Measurements from ENCODE around the gene ADPRH. TPM values are rescaled to one million over a fixed set of nuclear protein-coding genes. Genes with fewer than 3 reads are reported as not detected.

Gene ADPRH
- total and polyA plus RNA-seq, 2 of the 4 experiments (the other 2 are of a cell fraction): under 0.01 to 0.12 TPM

GRCh38 chr3:119557877-119558269, 21.4 kb upstream of the ADPRH start:
- in situ Hi-C loops (cut with MboI; ENCODE audit: low sequenced_read_pairs) (no loop called here), dilution Hi-C loops (cut with HindIII; ENCODE audit: low sequenced_read_pairs, unreplicated experiment) (no loop called here), intact Hi-C loops (cut with micrococcal nuclease) (no loop called here)
- Histone ChIP-seq H2AFZ (replicated peaks; ENCODE audit: low read length, poor library complexity) (no peak overlapping the region), H3K9me3 (ENCODE audit: control insufficient read depth, insufficient read depth, low read length) (no peaks in the 10 kb centered on the region), H2AK9ac (replicated peaks; ENCODE audit: low read depth, low read length, poor library complexity) (no peak overlapping the region), H3K4me3 (ENCODE audit: insufficient read depth, low read depth, low read length) (no peak overlapping the region), H3K79me1 (ENCODE audit: low read depth in 1 of 2, low read length in 2 of 2) (no peaks in the 10 kb centered on the region), H3K4me2 (ENCODE audit: low read depth, low read length) (no peak overlapping the region), H3K4ac (ENCODE audit: low read depth, low read length) (no peak overlapping the region), H3K23ac (ENCODE audit: low read depth, low read length) (no peak overlapping the region), H2BK15ac (ENCODE audit: low read depth, low read length) (no peak overlapping the region), H4K5ac (ENCODE audit: low read depth, low read length) (no peak overlapping the region), H3K36me3 (ENCODE audit: control insufficient read depth, insufficient read depth, low read length) (no peaks in the 10 kb centered on the region), H2BK120ac (ENCODE audit: low read depth, low read length) (no peak overlapping the region), H3K9me1 (ENCODE audit: insufficient read depth, low read length) (no peaks in the 10 kb centered on the region), H4K8ac (ENCODE audit: low read depth in 2 of 2, low read length in 2 of 2) (no peak overlapping the region), H3K27ac (ENCODE audit: insufficient read depth, low read length) (no peak overlapping the region), H3K14ac (replicated peaks; ENCODE audit: low read depth, low read length) (no peak overlapping the region), H2BK20ac (ENCODE audit: low read depth, low read length) (no peak overlapping the region), H4K91ac (ENCODE audit: insufficient read depth, low read depth, low read length) (no peak overlapping the region), H2AK5ac (ENCODE audit: low read depth, low read length) (no peak overlapping the region), H3K9ac (ENCODE audit: low read depth, low read length) (no peak overlapping the region), H3K4me1 (ENCODE audit: control insufficient read depth, insufficient read depth, low read length) (no peaks in the 10 kb centered on the region), H2BK5ac (ENCODE audit: low read depth, low read length, poor library complexity, severe bottlenecking) (no peak overlapping the region), H3K56ac (ENCODE audit: extremely low read depth, insufficient read depth, low read length) (no peak overlapping the region), H4K20me1 (ENCODE audit: insufficient read depth, low read length) (no peaks in the 10 kb centered on the region), H3K18ac (ENCODE audit: low read depth, low read length) (no peak overlapping the region), H3K27me3 (ENCODE audit: control insufficient read depth, insufficient read depth, low read length) (peaks cover 27% of the 10 kb centered on the region)
- CTCF ChIA-PET: no interaction called here
- POLR2A ChIA-PET (ENCODE audit: unreplicated experiment): no interaction called here
- DNase-seq (no peak), ATAC-seq (ENCODE audit: low read depth) (no peak)
- BruUV-seq (replicated peaks): no TSS peak
- no peak for TF ChIP-seq MXI1 (IDR thresholded peaks at IDR 0.05; ENCODE audit: borderline replicate concordance, low read depth, low read length)
- TF ChIP-seq MAZ (IDR thresholded peaks at IDR 0.05; ENCODE audit: borderline replicate concordance, low read depth, low read length): no peak
- TF ChIP-seq, protein P1, sequence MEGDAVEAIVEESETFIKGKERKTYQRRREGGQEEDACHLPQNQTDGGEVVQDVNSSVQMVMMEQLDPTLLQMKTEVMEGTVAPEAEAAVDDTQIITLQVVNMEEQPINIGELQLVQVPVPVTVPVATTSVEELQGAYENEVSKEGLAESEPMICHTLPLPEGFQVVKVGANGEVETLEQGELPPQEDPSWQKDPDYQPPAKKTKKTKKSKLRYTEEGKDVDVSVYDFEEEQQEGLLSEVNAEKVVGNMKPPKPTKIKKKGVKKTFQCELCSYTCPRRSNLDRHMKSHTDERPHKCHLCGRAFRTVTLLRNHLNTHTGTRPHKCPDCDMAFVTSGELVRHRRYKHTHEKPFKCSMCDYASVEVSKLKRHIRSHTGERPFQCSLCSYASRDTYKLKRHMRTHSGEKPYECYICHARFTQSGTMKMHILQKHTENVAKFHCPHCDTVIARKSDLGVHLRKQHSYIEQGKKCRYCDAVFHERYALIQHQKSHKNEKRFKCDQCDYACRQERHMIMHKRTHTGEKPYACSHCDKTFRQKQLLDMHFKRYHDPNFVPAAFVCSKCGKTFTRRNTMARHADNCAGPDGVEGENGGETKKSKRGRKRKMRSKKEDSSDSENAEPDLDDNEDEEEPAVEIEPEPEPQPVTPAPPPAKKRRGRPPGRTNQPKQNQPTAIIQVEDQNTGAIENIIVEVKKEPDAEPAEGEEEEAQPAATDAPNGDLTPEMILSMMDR (conservative IDR thresholded peaks at IDR 0.05; ENCODE audit: low read depth, low read length): no peak
- no peak for TF ChIP-seq POLR2A (IDR thresholded peaks at IDR 0.05; ENCODE audit: low read depth, low read length)
- TF ChIP-seq SMC3 (IDR thresholded peaks at IDR 0.05; ENCODE audit: low read depth, low read length): no peak
- TF ChIP-seq CHD1 (IDR thresholded peaks at IDR 0.05; ENCODE audit: low read depth, low read length): no peak
- no peak for TF ChIP-seq RCOR1 (IDR thresholded peaks at IDR 0.05; ENCODE audit: insufficient replicate concordance, low read length)
- no peak for TF ChIP-seq NFE2L2 (IDR thresholded peaks at IDR 0.05; ENCODE audit: low read depth, low read length)
- TF ChIP-seq RFX5 (IDR thresholded peaks at IDR 0.05; ENCODE audit: low read depth, low read length): no peak
- TF ChIP-seq CEBPB (IDR thresholded peaks at IDR 0.05; ENCODE audit: low read depth, low read length): no peak
- TF ChIP-seq RAD21 (IDR thresholded peaks at IDR 0.05; ENCODE audit: low read length): no peak
- TF ChIP-seq MAFK (IDR thresholded peaks at IDR 0.05; ENCODE audit: low read depth, low read length): no peak
- TF ChIP-seq, protein P2, sequence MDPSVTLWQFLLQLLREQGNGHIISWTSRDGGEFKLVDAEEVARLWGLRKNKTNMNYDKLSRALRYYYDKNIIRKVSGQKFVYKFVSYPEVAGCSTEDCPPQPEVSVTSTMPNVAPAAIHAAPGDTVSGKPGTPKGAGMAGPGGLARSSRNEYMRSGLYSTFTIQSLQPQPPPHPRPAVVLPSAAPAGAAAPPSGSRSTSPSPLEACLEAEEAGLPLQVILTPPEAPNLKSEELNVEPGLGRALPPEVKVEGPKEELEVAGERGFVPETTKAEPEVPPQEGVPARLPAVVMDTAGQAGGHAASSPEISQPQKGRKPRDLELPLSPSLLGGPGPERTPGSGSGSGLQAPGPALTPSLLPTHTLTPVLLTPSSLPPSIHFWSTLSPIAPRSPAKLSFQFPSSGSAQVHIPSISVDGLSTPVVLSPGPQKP (IDR thresholded peaks at IDR 0.05; ENCODE audit: borderline replicate concordance, low read depth, low read length): no peak
- TF ChIP-seq BHLHE40 (IDR thresholded peaks at IDR 0.05; ENCODE audit: low read depth, low read length): no peak
- TF ChIP-seq, protein P3, sequence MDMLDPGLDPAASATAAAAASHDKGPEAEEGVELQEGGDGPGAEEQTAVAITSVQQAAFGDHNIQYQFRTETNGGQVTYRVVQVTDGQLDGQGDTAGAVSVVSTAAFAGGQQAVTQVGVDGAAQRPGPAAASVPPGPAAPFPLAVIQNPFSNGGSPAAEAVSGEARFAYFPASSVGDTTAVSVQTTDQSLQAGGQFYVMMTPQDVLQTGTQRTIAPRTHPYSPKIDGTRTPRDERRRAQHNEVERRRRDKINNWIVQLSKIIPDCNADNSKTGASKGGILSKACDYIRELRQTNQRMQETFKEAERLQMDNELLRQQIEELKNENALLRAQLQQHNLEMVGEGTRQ (IDR thresholded peaks at IDR 0.05; ENCODE audit: low read depth, low read length): no peak
- no peak for TF ChIP-seq FOS (IDR thresholded peaks at IDR 0.05; ENCODE audit: low read depth, low read length)
- WGBS, 2 experiments (ENCODE audit: extremely low coverage in 2 of 2, insufficient read length in 1 of 2): 100% methylated on average over 1 of the region's 3 CpGs; no CpG with 5 or more reads in 1 of the 2 experiments
